H1 (cell line): Measurements from ENCODE around the gene PRMT5. TPM values are rescaled to one million over a fixed set of nuclear protein-coding genes. Genes with fewer than 3 reads are reported as not detected.
A peak's percentile ranks its signal among the peaks of the same experiment; 100 is the strongest.

Experiments used
- ASH2L ChIP-seq: fragments of 200-600, 300-600 bp; sonication (generic); IDR thresholded peaks from one replicate; pipeline ENCODE4 v1.7.1; 2017; ENCODE audit warnings: low read length
- BCL11A ChIP-seq, 2 experiments: IDR thresholded peaks; one replicate each; pipeline ENCODE4 v1.6.1; 2011; ENCODE audit warnings: low read depth in 2 of 2, low read length in 2 of 2, mild to moderate bottlenecking in 2 of 2
- CHD1 ChIP-seq: IDR thresholded peaks from 2 replicates; pipeline ENCODE4 v1.6.1; 2012; ENCODE audit warnings: low read depth, low read length, improper control_type of control experiment
- CHD2 ChIP-seq: IDR thresholded peaks from 2 replicates; pipeline ENCODE4 v1.6.1; 2012; ENCODE audit warnings: low read length, improper control_type of control experiment
- CREB1 ChIP-seq: IDR thresholded peaks from 2 replicates; pipeline ENCODE4 v1.6.1; 2012; ENCODE audit warnings: inconsistent platforms
- EZH2 ChIP-seq: fragments of 200-600 bp; sonication (generic); IDR thresholded peaks from 2 replicates; pipeline ENCODE4 v1.7.1; 2012; ENCODE audit warnings: low read depth, mild to moderate bottlenecking, moderate library complexity, low read length, inconsistent platforms; ENCODE audit not compliant: severe bottlenecking
- GTF2F1 ChIP-seq: IDR thresholded peaks from 2 replicates; pipeline ENCODE4 v1.6.1; 2012; ENCODE audit warnings: low read depth, low read length, improper control_type of control experiment, borderline replicate concordance
- KDM4A ChIP-seq: IDR thresholded peaks from one replicate; pipeline ENCODE4 v1.7.1; 2012; ENCODE audit warnings: low read depth, mild to moderate bottlenecking, moderate library complexity, low read length, inconsistent platforms; ENCODE audit not compliant: severe bottlenecking
- KDM5A ChIP-seq: fragments of 200-600 bp; IDR thresholded peaks from 2 replicates; pipeline ENCODE4 v1.7.1; 2012; ENCODE audit warnings: mild to moderate bottlenecking, low read length, inconsistent platforms, mixed read lengths
- PHF8 ChIP-seq: fragments of 200-600 bp; sonication (generic); conservative IDR thresholded peaks from 2 replicates; pipeline ENCODE4 v1.7.1; 2012; ENCODE audit warnings: low read depth, mild to moderate bottlenecking, inconsistent platforms, low read length, moderate library complexity
- POLR2A ChIP-seq, 2 experiments: IDR thresholded peaks; 1 replicate in 1 of 2; 2 replicates in 1 of 2; pipeline ENCODE4 v1.6.1; 2011; ENCODE audit warnings: low read depth in 2 of 2, low read length in 2 of 2, mild to moderate bottlenecking in 2 of 2; ENCODE audit errors: control extremely low read depth in 1 of 2
- POLR2AphosphoS5 ChIP-seq: IDR thresholded peaks from 2 replicates; pipeline ENCODE4 v1.6.1; 2011; ENCODE audit warnings: low read depth, low read length
- RFX5 ChIP-seq: IDR thresholded peaks from 2 replicates; pipeline ENCODE4 v1.6.1; 2011; ENCODE audit warnings: low read depth, low read length, improper control_type of control experiment, borderline replicate concordance
- SIN3A ChIP-seq, 2 experiments: IDR thresholded peaks in 1 of 2; conservative IDR thresholded peaks in 1 of 2; 2 replicates each; pipeline ENCODE4 v1.6.1; 2011 to 2012; ENCODE audit warnings: low read length in 2 of 2, improper control_type of control experiment in 1 of 2, low read depth in 1 of 2, mild to moderate bottlenecking in 1 of 2
- SP1 ChIP-seq: IDR thresholded peaks from 2 replicates; pipeline ENCODE4 v1.6.1; 2011; ENCODE audit warnings: low read depth, low read length
- SP2 ChIP-seq: IDR thresholded peaks from 2 replicates; pipeline ENCODE4 v1.6.1; 2012; ENCODE audit warnings: mild to moderate bottlenecking, low read length, inconsistent platforms
- SRF ChIP-seq: IDR thresholded peaks from 2 replicates; pipeline ENCODE4 v1.6.1; 2011; ENCODE audit warnings: mild to moderate bottlenecking, low read depth, low read length, moderate library complexity
- TAF1 ChIP-seq: IDR thresholded peaks from 2 replicates; pipeline ENCODE4 v1.6.1; 2011; ENCODE audit warnings: mild to moderate bottlenecking, low read depth, low read length
- TCF12 ChIP-seq: IDR thresholded peaks from 2 replicates; pipeline ENCODE4 v1.6.1; 2011; ENCODE audit warnings: low read depth, mild to moderate bottlenecking, low read length
- polyA plus RNA-seq, 7 experiments: library from polyadenylated mRNA; depleted of rRNA in 3 of 7; stranded (reverse) in 5 of 7; unstranded in 2 of 7; fragments of >200 nt in 5 of 7; fragments of 200-250 nt in 2 of 7; gene quantifications; 1 replicate in 5 of 7; 2 replicates in 1 of 7; 4 replicates in 1 of 7; pipeline versions ENCODE4 v1.2.1 to v1.2.3, GENCODE V29; 2011 to 2013; ENCODE audit warnings: missing spikeins in 2 of 7, mixed read lengths in 2 of 7
- total RNA-seq: library from RNA; stranded (reverse); fragmentation: NEBNext Ultra II Directional; extraction: Animal tissue kit (Norgen Biotek cat#: 25700); gene quantifications from 2 replicates; pipeline ENCODE4 v1.2.1, GENCODE V29; 2021
- TF ChIP-seq, protein P1 (sequence below): IDR thresholded peaks from 2 replicates; pipeline ENCODE4 v1.6.1; 2012; ENCODE audit warnings: inconsistent platforms
- TF ChIP-seq, protein P2 (sequence below): IDR thresholded peaks from 2 replicates; pipeline ENCODE4 v1.6.1; 2012; ENCODE audit warnings: low read length, inconsistent platforms
- TF ChIP-seq, protein P3 (sequence below): IDR thresholded peaks from 2 replicates; pipeline ENCODE4 v1.6.1; 2011; ENCODE audit warnings: low read depth, mild to moderate bottlenecking, low read length; ENCODE audit not compliant: insufficient read depth

The PRMT5 gene
- total and polyA plus RNA-seq, 2 of the 8 experiments (the other 6 are each of a cell fraction or from before 2014, with no cell fraction given), result 171 to 402 TPM

DNA sequence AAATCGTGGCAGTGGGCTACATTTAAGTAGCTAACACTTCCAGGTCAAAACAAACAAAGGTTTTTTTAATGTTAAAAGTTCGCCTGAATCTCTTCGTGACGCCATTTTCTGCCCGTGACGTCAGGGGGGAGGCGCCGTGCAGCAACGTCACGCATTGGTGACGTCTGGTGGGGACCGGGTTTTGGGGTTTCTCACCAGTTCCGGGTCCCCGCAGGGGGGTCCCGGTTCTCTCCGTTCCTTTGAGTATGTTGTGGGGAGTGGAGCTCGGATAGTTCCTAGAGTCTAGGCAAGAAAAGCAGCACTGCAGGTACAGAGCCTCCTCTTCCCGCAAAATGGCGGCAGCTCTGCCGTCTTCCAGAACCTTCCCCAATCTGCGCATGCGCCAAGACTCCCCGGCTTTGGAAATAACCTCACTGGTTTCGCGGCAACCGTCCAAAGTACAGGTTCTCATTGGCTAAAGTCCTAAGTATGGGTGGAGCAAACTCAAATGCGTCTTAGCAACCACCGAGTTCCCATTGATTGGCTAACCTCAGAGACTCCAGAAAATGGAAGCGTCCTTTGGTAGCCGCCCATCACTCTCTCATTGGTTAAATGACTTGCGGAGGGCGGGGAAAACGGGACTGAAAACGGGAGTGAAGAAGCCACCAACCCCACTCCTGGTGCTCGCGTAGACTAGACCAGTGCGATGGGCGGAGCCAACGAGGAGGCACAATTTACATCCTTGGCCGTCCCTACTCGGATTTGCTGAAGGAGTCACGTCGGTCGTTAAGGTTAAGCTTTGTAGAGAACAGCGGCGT is 10.2 kb downstream of the PRMT5 start, which contains the start of gene RBM23 (continued):
- TF ChIP-seq POLR2AphosphoS5 (peak; percentile 85), CHD2 (0 out of 2 replicates have a peak, but pooled peaks have one; percentile 13), CHD1 (0 out of 2 replicates have a peak, but pooled peaks have one; percentile 54), ASH2L (peak; percentile 68), TAF1 (peak; percentile 91), SP1 (peak; percentile 77), RFX5 (peak; percentile 70), EZH2 (no peak), SP2 (no peak), SIN3A (conservative IDR thresholded peaks at IDR 0.05 in 1 of 2, IDR thresholded peaks at IDR 0.05 in 1 of 2; ENCODE audit: low read depth in 1 of 2, low read length in 2 of 2) (0 out of 4 replicates have a peak, but pooled peaks of 1 of the 2 experiments have one; percentile 11), GTF2F1 (peak; percentile 21; the same call in 1 of the 2 replicates), TCF12 (no peak), BCL11A (IDR thresholded peaks at IDR 0.05; ENCODE audit: low read depth in 2 of 2, low read length in 2 of 2) (no peak), KDM5A (peak; percentile 90), POLR2A (IDR thresholded peaks at IDR 0.05; ENCODE audit: control extremely low read depth in 1 of 2, low read depth in 2 of 2, low read length in 2 of 2) (peak; percentile 80 to 98), SRF (0 out of 2 replicates have a peak, but pooled peaks have one; percentile 20), KDM4A (peak; percentile 90), CREB1 (peak; percentile 100), PHF8 (peak; percentile 96)
- TF ChIP-seq, protein P1, sequence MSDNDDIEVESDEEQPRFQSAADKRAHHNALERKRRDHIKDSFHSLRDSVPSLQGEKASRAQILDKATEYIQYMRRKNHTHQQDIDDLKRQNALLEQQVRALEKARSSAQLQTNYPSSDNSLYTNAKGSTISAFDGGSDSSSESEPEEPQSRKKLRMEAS, result peak; percentile 14; the same call in 1 of the 2 replicates
- TF ChIP-seq, protein P2, sequence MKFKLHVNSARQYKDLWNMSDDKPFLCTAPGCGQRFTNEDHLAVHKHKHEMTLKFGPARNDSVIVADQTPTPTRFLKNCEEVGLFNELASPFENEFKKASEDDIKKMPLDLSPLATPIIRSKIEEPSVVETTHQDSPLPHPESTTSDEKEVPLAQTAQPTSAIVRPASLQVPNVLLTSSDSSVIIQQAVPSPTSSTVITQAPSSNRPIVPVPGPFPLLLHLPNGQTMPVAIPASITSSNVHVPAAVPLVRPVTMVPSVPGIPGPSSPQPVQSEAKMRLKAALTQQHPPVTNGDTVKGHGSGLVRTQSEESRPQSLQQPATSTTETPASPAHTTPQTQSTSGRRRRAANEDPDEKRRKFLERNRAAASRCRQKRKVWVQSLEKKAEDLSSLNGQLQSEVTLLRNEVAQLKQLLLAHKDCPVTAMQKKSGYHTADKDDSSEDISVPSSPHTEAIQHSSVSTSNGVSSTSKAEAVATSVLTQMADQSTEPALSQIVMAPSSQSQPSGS, result peak; percentile 78; the same call in 1 of the 2 replicates
- TF ChIP-seq, protein P3, sequence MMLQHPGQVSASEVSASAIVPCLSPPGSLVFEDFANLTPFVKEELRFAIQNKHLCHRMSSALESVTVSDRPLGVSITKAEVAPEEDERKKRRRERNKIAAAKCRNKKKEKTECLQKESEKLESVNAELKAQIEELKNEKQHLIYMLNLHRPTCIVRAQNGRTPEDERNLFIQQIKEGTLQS, result peak; percentile 60; the same call in 1 of the 2 replicates
